OCI-LY3 (cell line): Measurements from ENCODE around the gene CDHR5.

ENCODE experiments used
- H2AFZ ChIP-seq: fragments of 200-600, 300-600 bp; shearing (Covaris generic); 2 replicates; pipeline ENCODE4 v1.6.0; 2014; ENCODE audit warnings: antibody characterized with exemption, low read depth, low read length
- H3K27ac ChIP-seq: fragments of 200-600, 300-600 bp; sonication (generic); 2 replicates; pipeline ENCODE4 v1.5.1; 2014; ENCODE audit warnings: mild to moderate bottlenecking, low read length, moderate library complexity, mixed read lengths
- H3K27me3 ChIP-seq: fragments of 200-600, 300-600 bp; sonication (generic); 2 replicates; pipeline ENCODE4 v1.6.1; 2014; ENCODE audit warnings: low read depth, low read length, mixed read lengths
- H3K36me3 ChIP-seq: fragments of 200-600, 300-600 bp; sonication (generic); replicated peaks from 2 replicates; pipeline ENCODE3; 2014; ENCODE audit warnings: low read depth, low read length, mixed read lengths
- H3K4me1 ChIP-seq: fragments of 300-600, 200-600 bp; sonication (generic); 2 replicates; pipeline ENCODE4 v1.6.1; 2014; ENCODE audit warnings: low read length, mixed read lengths
- H3K4me2 ChIP-seq: fragments of 200-600, 300-600 bp; sonication (generic); 2 replicates; pipeline ENCODE4 v1.6.1; 2014; ENCODE audit warnings: low read length, mixed read lengths
- H3K4me3 ChIP-seq: fragments of 300-600, 200-600 bp; sonication (generic); 2 replicates; pipeline ENCODE4 v1.5.1; 2014; ENCODE audit warnings: antibody characterized with exemption, mild to moderate bottlenecking, low read length, moderate library complexity
- H3K79me2 ChIP-seq: fragments of 300-600, 200-600 bp; shearing (Covaris generic); 2 replicates; pipeline ENCODE4 v1.6.1; 2014; ENCODE audit warnings: mild to moderate bottlenecking, low read length, mixed read lengths
- H3K9ac ChIP-seq: fragments of 300-600, 200-600 bp; shearing (Covaris generic); 2 replicates; pipeline ENCODE4 v1.6.0; 2014; ENCODE audit warnings: mild to moderate bottlenecking, low read length, moderate library complexity
- H3K9me3 ChIP-seq: fragments of 200-600, 300-600 bp; shearing (Covaris generic); 2 replicates; pipeline ENCODE4 v1.6.1; 2014; ENCODE audit warnings: low read length, mixed read lengths; ENCODE audit not compliant: insufficient read depth
- H4K20me1 ChIP-seq: fragments of 200-600, 300-600 bp; sonication (generic); 2 replicates; pipeline ENCODE4 v1.6.1; 2016; ENCODE audit warnings: low read length, mixed read lengths; ENCODE audit not compliant: insufficient read depth
- CTCF ChIP-seq: fragments of 200-600, 300-600 bp; sonication (generic); IDR thresholded peaks from 2 replicates; pipeline ENCODE4 v1.5.1; 2014; ENCODE audit warnings: antibody characterized with exemption, low read length, low read depth
- EZH2phosphoT487 ChIP-seq: fragments of 200-600 bp; shearing (Covaris generic); IDR thresholded peaks from 2 replicates; pipeline ENCODE4 v1.6.1; 2018; ENCODE audit warnings: antibody characterized with exemption, mixed run types, low read depth

The CDHR5 gene

DNA sequence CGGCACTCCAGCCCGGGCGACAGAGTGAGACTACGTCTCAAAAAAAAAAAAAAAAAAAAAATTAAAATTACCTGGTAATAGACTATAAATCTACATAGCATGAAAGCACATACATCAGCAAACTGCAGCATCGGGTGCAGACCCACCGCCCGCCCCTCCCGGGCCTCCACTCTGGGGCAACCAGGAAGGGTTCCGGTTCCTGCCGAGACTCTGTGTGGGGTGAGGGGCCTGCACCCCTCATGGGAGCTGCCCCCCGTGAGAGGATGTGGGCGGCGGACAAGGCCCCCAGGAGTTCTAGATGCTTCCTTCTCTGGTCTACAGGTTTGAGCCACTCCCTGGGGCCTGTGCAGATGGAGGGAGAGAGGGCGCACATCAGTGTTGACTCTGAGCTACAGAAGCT lies 21.5 kb upstream of the CDHR5 start:
- Histone ChIP-seq H3K4me3 (no peak overlapping the region), H3K9me3 (no peaks in the 10 kb centered on the region), H3K4me1 (no peaks in the 10 kb centered on the region), H3K27me3 (no peaks in the 10 kb centered on the region), H3K4me2 (no peak overlapping the region), H3K36me3 (peaks cover 10% of the 10 kb centered on the region), H4K20me1 (no peaks in the 10 kb centered on the region), H3K9ac (no peak overlapping the region), H2AFZ (no peak overlapping the region), H3K27ac (no peak overlapping the region), H3K79me2 (no peaks in the 10 kb centered on the region)
- TF ChIP-seq EZH2phosphoT487 (no peak), CTCF (no peak)

DNA sequence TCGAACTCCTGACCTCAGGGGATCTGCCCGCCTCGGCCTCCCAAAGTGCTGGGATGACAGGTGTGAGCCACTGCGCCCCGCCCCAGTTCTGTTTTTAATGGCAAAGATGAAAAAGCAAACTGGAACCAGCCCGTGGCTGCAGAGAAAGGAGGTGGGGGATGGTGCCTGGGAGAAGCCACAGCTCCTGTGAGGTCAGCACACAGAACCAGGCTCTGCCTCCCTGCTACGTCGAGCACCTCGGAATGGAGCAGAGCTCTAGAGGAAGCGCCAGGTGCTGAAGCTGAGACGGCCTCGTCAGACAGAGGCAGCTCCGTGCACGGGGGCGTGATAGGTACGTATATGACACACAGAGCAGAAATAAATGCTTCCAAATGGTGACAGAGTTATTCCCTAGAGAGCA lies 20.8 kb upstream of the CDHR5 start:
- Histone ChIP-seq H3K79me2 (no peaks in the 10 kb centered on the region), H3K4me1 (no peaks in the 10 kb centered on the region), H3K27ac (no peak overlapping the region), H3K4me3 (no peak overlapping the region), H3K36me3 (peaks cover 10% of the 10 kb centered on the region), H3K9ac (no peak overlapping the region), H2AFZ (no peak overlapping the region), H3K9me3 (no peaks in the 10 kb centered on the region), H3K4me2 (no peak overlapping the region), H3K27me3 (no peaks in the 10 kb centered on the region), H4K20me1 (no peaks in the 10 kb centered on the region)
- TF ChIP-seq CTCF (no peak), EZH2phosphoT487 (no peak)

- H3K9me3 ChIP-seq: no peaks in the 10 kb centered on the region
- H3K4me3 ChIP-seq: no peak overlapping the region
- no peak overlapping the region for H3K4me2 ChIP-seq
- H3K9ac ChIP-seq: no peak overlapping the region
- no peak overlapping the region for H2AFZ ChIP-seq
- H3K27ac ChIP-seq: no peak overlapping the region
- no peaks in the 10 kb centered on the region for H4K20me1 ChIP-seq
- H3K36me3 ChIP-seq: peaks cover 10% of the 10 kb centered on the region
- no peaks in the 10 kb centered on the region for H3K4me1 ChIP-seq
- no peaks in the 10 kb centered on the region for H3K27me3 ChIP-seq
- no peaks in the 10 kb centered on the region for H3K79me2 ChIP-seq
- TF ChIP-seq EZH2phosphoT487 (no peak), CTCF (no peak)
Observed at GRCh38 chr11:643849-644738, 19.3 kb upstream of the CDHR5 start.

DNA sequence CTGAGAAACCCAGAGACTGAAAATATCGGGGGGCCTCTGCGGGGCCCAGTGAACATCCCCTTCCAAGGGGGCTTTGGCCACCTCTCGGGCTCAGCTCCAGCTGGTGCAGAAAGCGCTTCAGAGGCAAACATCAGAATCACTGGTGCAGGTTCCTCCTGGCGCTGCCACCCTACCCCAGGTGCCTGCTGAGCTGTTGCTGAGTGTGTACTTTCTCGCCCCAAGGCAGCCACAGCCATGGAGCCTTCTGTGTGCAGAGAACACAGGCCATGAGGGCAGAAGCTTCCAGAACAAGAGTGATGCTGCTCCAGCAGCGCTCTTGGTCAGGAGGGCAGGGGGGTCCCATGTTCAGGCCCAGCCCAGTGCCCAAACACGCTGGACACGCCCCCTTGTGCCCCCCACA lies 18.6 kb upstream of the CDHR5 start:
- Histone ChIP-seq H3K27ac (no peak overlapping the region), H4K20me1 (no peaks in the 10 kb centered on the region), H3K4me3 (no peak overlapping the region), H3K9ac (no peak overlapping the region), H3K4me1 (no peaks in the 10 kb centered on the region), H3K27me3 (no peaks in the 10 kb centered on the region), H3K9me3 (no peaks in the 10 kb centered on the region), H3K36me3 (peaks cover 10% of the 10 kb centered on the region), H2AFZ (no peak overlapping the region), H3K79me2 (no peaks in the 10 kb centered on the region), H3K4me2 (no peak overlapping the region)
- TF ChIP-seq CTCF: no peak
- TF ChIP-seq EZH2phosphoT487: no peak
